Pancreas (tissue), 10 donors: ENCODE results near the gene IGSF21. TPM values are rescaled to one million over a fixed set of nuclear protein-coding genes. Genes with fewer than 3 reads are reported as not detected.
A peak's percentile ranks its signal among the peaks of the same experiment; 100 is the strongest.

Experiments used
- ATAC-seq, 4 donors: fragments of 200-7000 bp; cut with Tn5 transposase; one replicate each; pipeline versions ENCODE4 v1.8.0 to v1.9.1; 2020; ENCODE audit warnings: mild to moderate bottlenecking in 4 of 4, moderate library complexity in 4 of 4
- DNase-seq, 6 donors: peaks; one replicate each; pipeline ENCODE4 v3.0.0-alpha.2; 2020
- FAIRE-seq: peaks from 2 replicates; lab custom pipeline; 2012; peaks lifted over from hg19 to GRCh38; lab: Jason Lieb, UNC
- H3K27ac ChIP-seq, 4 donors: fragments of 200-600 bp; sonication (generic); 1 replicate in 3 of 4; 2 replicates in 1 of 4; pipeline versions ENCODE4 v1.5.0 to v1.8.0; 2020
- H3K27me3 ChIP-seq, 4 donors: fragments of 200-600 bp; one replicate each; pipeline ENCODE4 v1.8.0; 2021
- H3K36me3 ChIP-seq, 3 donors: fragments of 200-600 bp; sonication (generic) in 1 of 3; one replicate each; pipeline versions ENCODE4 v1.5.0 to v1.8.0; 2020 to 2021
- H3K4me1 ChIP-seq, 3 donors: fragments of 200-600 bp; one replicate each; pipeline ENCODE4 v1.8.0; 2021
- H3K4me3 ChIP-seq, 4 donors: fragments of 200-600 bp; sonication (generic) in 2 of 4; one replicate each; pipeline versions ENCODE4 v1.5.0 to v1.8.0; 2020 to 2021
- H3K9me3 ChIP-seq, 4 donors: fragments of 200-600 bp; one replicate each; pipeline ENCODE4 v1.8.0; 2021
- WGBS, 2 donors: extraction: QIAGEN DNeasy Blood & Tissue Kit; methylation state at CpG; one replicate each; pipeline ENCODE4 v1.1.7; 2013; 5-methylcytosine and 5-hydroxymethylcytosine counted together
- intact Hi-C, 3 donors: fragments of 100-400 bp; cut with DNase I; formaldehyde crosslinking; loops; one replicate each; pipeline versions ENCODE4 v1.11.1 to v1.14.2; 2022
- polyA plus RNA-seq, 2 donors: library from polyadenylated mRNA; stranded (reverse); fragments of 200-250 nt; gene quantifications; one replicate each; pipeline ENCODE4 v1.2.3, GENCODE V29; 2013
- total RNA-seq, 6 donors: library from RNA; stranded (reverse); fragmentation: NEBNext Ultra II Directional in 4 of 6; extraction: Animal tissue kit (Norgen Biotek cat#: 25700) in 4 of 6; gene quantifications; one replicate each; pipeline versions ENCODE4 v1.2.1 to v1.2.4, GENCODE V29; 2021 to 2023
- TF ChIP-seq, protein P1 (sequence below), 4 donors: fragments of 200-600 bp; sonication (generic) in 3 of 4; IDR thresholded peaks; one replicate each; pipeline versions ENCODE4 v1.5.0 to v1.8.0; 2021; ENCODE audit warnings: antibody characterized with exemption in 4 of 4
- donor health status: healthy with polysubstance abuse.
- donor health status: DM: no; HTN: no; CAD: no; lungs with moderate emphysema.
- donor health status: DM: no; HTN: no; CAD: no.
- donor health status: control.
- donor health status: control.
- donor health status: Bipolar disorder and iron deficiency.
- donor health status: DM: yes; HTN: yes; CAD: no.
- donor health status: DM: no; HTN: no; CAD: no.
- donor health status: DM: no; HTN: no; CAD: no.
- donor health status: DM: yes; HTN: yes; CAD: no.

IGSF21 gene
- total and polyA plus RNA-seq, 8 donors, result 0.28 to 1.3 (median 0.92) TPM; not detected in 1

DNA sequence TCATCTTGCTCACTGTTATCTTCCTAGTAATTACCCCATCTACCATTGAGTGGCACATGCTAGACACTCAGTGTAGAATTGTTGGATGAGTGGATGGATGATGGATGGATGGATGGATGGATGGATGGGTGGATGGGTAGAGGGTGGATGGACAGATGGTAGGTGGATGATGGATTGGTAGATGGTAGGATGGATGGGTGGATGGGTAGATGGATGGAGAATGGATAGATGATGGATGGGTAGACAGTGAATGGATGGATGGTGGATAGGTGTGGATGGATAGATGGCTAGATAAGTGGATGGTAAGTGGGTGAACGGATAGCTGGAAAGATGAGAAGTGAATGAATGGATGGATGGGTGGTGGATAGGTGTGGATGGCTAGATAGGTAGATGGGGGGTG is 207.9 kb downstream of the IGSF21 start:
- intact Hi-C loops, result no loop called here
- no peak overlapping the region for H3K4me3 ChIP-seq
- TF ChIP-seq, protein P1, sequence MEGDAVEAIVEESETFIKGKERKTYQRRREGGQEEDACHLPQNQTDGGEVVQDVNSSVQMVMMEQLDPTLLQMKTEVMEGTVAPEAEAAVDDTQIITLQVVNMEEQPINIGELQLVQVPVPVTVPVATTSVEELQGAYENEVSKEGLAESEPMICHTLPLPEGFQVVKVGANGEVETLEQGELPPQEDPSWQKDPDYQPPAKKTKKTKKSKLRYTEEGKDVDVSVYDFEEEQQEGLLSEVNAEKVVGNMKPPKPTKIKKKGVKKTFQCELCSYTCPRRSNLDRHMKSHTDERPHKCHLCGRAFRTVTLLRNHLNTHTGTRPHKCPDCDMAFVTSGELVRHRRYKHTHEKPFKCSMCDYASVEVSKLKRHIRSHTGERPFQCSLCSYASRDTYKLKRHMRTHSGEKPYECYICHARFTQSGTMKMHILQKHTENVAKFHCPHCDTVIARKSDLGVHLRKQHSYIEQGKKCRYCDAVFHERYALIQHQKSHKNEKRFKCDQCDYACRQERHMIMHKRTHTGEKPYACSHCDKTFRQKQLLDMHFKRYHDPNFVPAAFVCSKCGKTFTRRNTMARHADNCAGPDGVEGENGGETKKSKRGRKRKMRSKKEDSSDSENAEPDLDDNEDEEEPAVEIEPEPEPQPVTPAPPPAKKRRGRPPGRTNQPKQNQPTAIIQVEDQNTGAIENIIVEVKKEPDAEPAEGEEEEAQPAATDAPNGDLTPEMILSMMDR (IDR thresholded peaks at IDR 0.05), result no peak
- no peaks in the 10 kb centered on the region for H3K9me3 ChIP-seq
- H3K4me1 ChIP-seq, result peaks cover 0 to 8% (median 0%) of the 10 kb centered on the region in 3 donors
- ATAC-seq, result no peak
- H3K27ac ChIP-seq, result no peak overlapping the region
- no peak for DNase-seq
- no peaks in the 10 kb centered on the region for H3K27me3 ChIP-seq
- 78 to 92% methylated on average over 1 of the region's 1 CpG for WGBS, 2 donors
- no peak for FAIRE-seq
- no peaks in the 10 kb centered on the region for H3K36me3 ChIP-seq

DNA sequence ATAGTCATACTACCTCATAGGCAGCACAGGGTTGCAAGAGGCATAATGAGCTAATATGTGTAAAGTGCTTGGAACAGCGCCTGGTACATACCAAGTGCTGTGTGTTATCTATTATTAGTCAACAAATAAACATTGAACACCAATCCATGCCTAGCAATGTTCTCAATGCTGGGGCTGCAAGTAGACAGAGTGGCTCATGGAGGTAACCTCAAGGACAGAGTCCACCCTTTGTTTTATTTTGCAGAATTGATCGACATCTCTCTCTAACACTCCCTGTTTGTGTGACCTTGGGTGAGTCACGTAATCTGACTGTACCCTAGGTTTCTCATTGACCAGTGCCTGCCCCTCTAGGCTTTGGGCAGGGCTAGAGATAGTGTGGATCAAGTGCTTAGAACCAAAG is 209.2 kb downstream of the IGSF21 start:
- FAIRE-seq (no peak), DNase-seq (peak in 1 of 6 donors; percentile 27), ATAC-seq (peak; percentile 42 to 71 (median 60))
- TF ChIP-seq, protein P1 (IDR thresholded peaks at IDR 0.05), result no peak
- Histone ChIP-seq H3K36me3 (no peaks in the 10 kb centered on the region), H3K27me3 (no peaks in the 10 kb centered on the region), H3K4me3 (no peak overlapping the region), H3K27ac (no peak overlapping the region), H3K9me3 (no peaks in the 10 kb centered on the region), H3K4me1 (peaks cover 0 to 8% (median 0%) of the 10 kb centered on the region in 3 donors)
- 8 to 27% methylated on average over 3 of the region's 3 CpGs for WGBS, 2 donors
- intact Hi-C loops, result no loop called here

DNA sequence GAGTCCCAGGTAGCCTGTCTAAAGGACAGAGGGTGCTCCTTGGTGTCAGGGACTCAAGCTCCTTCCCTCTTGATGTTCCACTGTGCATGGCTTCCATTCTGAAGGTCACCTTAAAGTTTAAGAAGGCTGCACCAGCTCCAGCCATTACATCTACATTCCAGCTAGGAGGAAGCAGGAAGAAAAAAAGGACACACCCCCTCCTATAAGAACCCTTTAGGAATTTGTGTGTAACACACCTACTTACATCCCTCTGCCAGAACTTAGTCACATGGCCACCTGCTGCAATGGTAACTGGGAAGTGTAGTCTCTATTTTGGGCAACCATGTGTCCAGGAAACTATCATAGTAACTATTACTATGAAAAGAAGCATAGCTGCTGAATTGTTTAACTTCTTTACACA is 211.5 kb downstream of the IGSF21 start:
- Histone ChIP-seq H3K27me3 (no peaks in the 10 kb centered on the region), H3K4me3 (no peak overlapping the region), H3K9me3 (no peaks in the 10 kb centered on the region), H3K27ac (no peak overlapping the region), H3K36me3 (no peaks in the 10 kb centered on the region), H3K4me1 (peaks cover 0 to 8% (median 0%) of the 10 kb centered on the region in 3 donors)
- no peak for DNase-seq
- ATAC-seq, result no peak
- intact Hi-C loops, result no loop called here
- TF ChIP-seq, protein P1 (IDR thresholded peaks at IDR 0.05), result no peak
- no peak for FAIRE-seq

DNA sequence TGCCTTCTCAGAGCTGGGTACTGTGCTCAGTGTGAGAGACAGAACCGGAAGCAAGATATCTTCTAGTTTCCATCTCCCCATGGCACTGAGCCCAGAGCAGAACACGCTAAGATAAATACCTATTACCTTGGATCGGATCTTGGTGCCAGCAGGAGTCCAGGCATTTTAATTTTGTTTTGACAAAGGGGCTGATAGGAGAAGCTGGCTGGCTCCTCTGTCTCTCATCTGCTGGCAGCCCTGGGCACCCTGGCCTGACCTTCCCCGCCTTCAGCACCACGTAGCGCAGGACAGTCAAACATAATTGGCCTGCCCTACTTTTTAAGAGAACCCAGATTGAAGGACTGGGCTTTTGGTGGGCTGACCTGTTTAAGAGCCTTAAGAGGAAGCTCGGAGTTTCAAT is 212.5 kb downstream of the IGSF21 start:
- peak in 1 of 6 donors; percentile 24 for DNase-seq

More for the DNA sequence above, 212.5 kb downstream of the IGSF21 start:
- H3K27me3 ChIP-seq, result no peaks in the 10 kb centered on the region
- H3K4me3 ChIP-seq, result no peak overlapping the region
- no peak overlapping the region for H3K27ac ChIP-seq
- peak in 3 of 4 donors; percentile 17 to 61 (median 44) for ATAC-seq
- TF ChIP-seq, protein P1 (IDR thresholded peaks at IDR 0.05), result no peak
- WGBS, 2 donors, result 35 to 36% methylated on average over 7 of the region's 7 CpGs
- no peaks in the 10 kb centered on the region for H3K9me3 ChIP-seq
- no peaks in the 10 kb centered on the region for H3K36me3 ChIP-seq
- intact Hi-C loops, result no loop called here
- no peak for FAIRE-seq
- H3K4me1 ChIP-seq, result peaks cover 0 to 8% (median 0%) of the 10 kb centered on the region in 3 donors
